Measurements from ENCODE around the gene TMEM219.
"Not testable (repeated sequence)": the region's sequence is repeated elsewhere in the genome, so short reads cannot be mapped to it uniquely, and the experiment has no call there.

The TMEM219 gene

DNA sequence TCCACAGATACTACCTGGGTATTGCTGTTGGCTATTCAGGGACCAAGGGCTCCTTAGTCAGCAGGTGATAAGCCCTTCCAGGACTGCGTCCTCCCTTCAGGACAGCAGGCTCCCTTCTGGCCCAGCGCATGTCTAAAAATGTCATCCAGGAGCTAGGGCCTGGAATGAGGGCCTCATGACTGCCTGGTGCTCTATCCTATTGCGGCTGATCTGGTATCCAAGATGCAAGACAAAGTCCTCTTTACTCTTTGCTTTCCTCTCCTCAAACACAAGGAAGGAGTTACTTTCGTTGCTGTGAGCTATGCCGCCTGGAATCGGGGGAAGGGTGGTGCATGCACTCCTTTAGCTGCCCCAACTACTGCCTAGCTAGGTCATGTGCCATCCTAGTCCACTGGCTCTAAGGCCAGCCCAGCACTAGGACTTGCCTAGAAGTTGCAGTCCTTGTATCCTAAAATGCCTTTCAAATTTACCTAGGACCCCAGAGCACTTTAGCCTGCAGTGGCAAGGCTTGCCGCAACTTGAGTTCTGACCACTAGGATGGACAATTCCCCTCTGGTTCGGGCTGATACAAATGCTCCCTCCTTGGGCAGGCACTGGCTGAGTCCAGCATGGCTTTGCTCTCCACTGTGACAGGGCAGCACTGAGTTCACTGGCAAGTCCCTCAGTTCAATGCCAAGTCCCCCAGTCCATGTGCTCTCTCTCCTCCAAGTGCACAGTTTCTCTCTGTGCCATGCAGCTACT lies 10.1 kb upstream of the TMEM219 start:
- no peak for DNase-seq

DNA sequence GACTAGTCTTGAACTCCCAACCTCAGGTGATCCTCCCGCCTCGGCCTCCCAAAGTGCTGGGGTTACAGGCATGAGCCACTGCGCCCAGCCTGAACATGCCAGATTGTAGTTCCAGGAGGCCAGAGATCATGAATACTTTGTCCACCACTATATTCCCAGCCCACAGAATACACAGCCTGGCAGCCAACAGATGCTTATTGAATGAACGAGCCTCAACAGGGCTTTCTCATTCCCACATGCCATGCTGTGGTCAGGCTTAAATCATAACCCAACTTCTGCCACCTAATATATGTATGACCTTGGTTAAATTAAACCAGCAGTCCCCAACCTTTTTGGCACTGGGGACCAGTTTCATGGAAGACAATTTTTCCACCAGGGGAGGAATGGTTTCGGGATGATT lies 3.1 kb upstream of the TMEM219 start:
- no peak for DNase-seq

- no peak for DNase-seq
These were observed 2.6 kb upstream of the TMEM219 start for GRCh38 chr16:29959293-29959692.

GRCh38 chr16:29959821-29960220 lies 2.1 kb upstream of the TMEM219 start:
- DNase-seq: not testable (repeated sequence)

DNA sequence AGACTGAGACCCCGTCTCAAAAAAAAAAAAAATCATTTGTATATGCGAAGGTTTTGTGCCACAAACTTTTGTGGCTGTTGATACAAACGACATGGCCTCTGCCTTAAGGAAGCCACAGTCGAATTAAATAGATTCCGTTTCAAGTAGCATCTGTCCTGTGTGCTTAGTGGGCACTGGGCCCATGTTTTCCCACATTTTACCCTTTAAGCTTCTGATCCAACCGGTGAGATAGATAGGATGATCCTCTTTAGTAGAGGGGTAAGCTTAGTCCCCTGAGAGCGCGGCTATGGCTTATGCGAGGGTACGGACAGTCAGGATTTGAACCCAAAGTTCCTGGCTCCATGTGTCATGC lies 776 bp upstream of the TMEM219 start:
- DNase-seq: no peak

GRCh38 chr16:29962344-29962994 lies 590 bp downstream of the TMEM219 start:
- no peak for DNase-seq

- no peak for DNase-seq
These were observed 1.3 kb downstream of the TMEM219 start for GRCh38 chr16:29963021-29963743.

- no peak for DNase-seq
These were observed 6.3 kb downstream of the TMEM219 start for GRCh38 chr16:29968205-29968604.

GRCh38 chr16:29971304-29971703 lies 9.4 kb downstream of the TMEM219 start:
- no peak for DNase-seq

GRCh38 chr16:29972500-29972899 lies 10.6 kb downstream of the TMEM219 start:
- DNase-seq: no peak

DNA sequence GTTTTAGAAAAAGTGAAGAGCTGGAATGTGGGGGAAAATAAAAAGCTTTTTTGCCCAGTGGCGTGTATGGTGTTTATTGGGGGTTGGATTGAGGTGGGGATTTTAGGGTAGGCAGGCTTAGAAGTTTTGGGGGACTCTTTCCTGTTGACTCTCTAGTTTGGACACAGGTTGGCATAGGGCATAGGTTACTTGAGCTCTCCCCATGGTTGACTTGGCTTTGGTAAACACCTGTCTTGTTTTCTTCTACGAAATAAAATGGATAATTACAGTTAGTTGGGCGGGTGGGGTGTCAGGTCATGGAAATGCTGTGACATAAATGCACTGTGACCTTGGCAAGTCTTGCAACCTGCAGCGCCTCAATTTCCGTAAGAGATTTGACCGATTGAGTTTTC lies 11.1 kb downstream of the TMEM219 start:
- no peak for DNase-seq

DNA sequence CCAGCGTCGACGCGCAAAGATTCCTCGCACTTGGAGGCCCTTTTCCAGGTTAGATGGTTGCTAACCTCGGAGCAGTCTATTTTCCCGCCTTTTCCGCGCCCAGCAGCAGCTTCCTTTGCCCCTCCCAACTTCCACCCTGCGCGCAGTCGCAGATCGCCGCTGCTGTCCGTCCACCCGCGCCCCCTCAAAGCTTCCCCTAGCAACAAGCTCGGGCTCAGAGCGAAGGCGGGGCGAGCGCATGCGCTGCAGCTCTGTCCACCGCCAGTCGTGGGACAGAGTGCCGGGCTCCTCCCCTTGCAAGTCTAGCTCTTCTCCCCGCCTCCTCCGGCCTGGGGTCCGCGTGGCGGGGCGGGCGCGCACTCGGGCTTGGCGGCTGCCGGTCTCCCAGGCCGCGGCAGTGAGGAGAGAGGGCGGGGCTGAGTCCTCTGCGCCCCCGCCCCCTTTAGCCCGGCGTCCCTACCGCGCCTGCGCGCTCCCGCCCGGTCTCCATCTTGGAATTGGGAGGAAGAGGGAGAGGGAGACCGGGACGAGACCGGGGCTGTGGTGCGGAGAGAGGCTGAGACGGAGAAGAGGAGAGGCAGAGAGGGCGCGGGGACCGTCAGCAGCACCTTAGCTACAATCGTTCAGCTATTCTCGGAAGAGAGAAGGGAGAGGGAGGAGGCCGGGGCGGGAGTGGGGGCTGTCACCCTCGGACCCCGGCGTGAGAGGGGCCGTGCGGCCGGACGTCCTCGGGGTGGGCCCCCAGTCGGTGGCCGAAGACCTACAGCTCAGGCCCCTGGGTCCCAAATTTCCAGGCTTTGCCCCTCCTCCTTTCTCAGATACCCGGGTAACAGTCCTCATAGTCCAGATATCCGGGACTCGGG lies 11.7 kb downstream of the TMEM219 start, which contains the start of gene TAOK2:
Gene TAOK2, plus strand, starts transcription at position 485 of the 863 bp plus-strand sequence. CDS start 3,905 bp downstream, outside the sequence.
- peak; percentile 98 for DNase-seq

GRCh38 chr16:29974291-29975133 lies 12.6 kb downstream of the TMEM219 start:
- DNase-seq: no peak

- no peak for DNase-seq
These were observed 13.3 kb downstream of the TMEM219 start for GRCh38 chr16:29975134-29975538.

DNA sequence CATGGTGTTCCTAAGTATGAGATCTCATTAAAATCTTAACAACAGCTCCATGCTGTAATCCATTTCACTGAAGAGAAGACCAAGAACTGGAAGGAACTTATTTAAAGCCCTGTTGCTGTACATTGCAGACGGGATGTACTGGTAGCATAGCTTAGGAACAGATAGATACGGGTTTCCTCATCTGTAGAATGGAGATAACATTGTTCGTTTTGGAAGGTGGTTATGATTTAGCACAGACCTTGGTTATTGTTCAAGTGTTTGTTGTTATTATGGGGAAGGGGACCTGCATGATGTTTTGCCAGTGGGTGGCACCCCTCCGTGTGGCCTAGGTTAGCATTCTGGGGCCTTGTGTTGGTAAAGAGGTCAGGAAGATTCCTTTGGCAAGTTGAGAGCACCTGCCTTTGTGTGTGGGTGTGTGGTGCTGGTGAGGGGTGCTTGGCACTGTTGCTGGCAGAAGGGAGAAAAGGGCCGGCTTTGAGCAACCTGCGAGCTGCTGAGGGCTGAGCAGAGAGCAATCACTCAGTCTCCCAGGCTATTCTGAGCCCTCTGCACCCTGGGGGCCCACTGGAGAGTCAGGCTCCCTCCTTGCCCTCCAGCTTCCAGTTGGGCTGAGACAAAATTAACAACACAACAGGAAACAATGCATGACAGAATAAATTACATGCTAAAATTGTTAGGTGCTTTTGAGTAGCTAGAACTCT lies 14.1 kb downstream of the TMEM219 start:
- no peak for DNase-seq

GRCh38 chr16:29977063-29977825 lies 15.4 kb downstream of the TMEM219 start:
- no peak for DNase-seq

DNA sequence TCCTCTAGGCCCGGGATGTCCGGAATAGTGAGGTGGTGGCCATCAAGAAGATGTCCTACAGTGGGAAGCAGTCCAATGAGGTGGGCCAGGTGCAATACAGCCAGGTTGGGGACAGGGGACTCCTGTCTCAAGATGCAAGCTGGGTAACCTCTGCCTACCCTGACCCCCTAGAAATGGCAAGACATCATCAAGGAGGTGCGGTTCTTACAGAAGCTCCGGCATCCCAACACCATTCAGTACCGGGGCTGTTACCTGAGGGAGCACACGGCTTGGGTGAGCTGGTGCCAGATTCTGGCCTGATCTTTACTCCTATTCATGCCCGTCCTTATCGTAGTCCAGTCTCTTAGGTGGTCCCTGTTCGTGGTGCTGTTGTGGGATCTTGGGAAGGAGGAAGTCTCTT lies 16.2 kb downstream of the TMEM219 start:
- DNase-seq: no peak

GRCh38 chr16:29978564-29979270 lies 16.8 kb downstream of the TMEM219 start:
- no peak for DNase-seq

GRCh38 chr16:29982560-29983419 lies 20.9 kb downstream of the TMEM219 start:
- DNase-seq: no peak

Measured in NCI-H1436 (cell line).